MM.1S (cell line): ENCODE data around the gene UBXN6.

ENCODE experiments used
- DNase-seq: peaks from one replicate; pipeline ENCODE4 v3.0.0-alpha.2; 2015
- H2AFZ ChIP-seq: fragments of 300-600 bp; sonication (generic); 2 replicates; pipeline ENCODE4 v1.6.0; 2016; ENCODE audit warnings: antibody characterized with exemption, low read length
- H3F3A ChIP-seq: fragments of 300-600 bp; sonication (generic); 2 replicates; pipeline ENCODE4 v1.6.1; 2016; ENCODE audit warnings: mild to moderate bottlenecking, antibody characterized with exemption, low read length, moderate library complexity, mixed read lengths; ENCODE audit not compliant: insufficient read depth
- H3K27ac ChIP-seq: fragments of 300-600 bp; sonication (generic); 2 replicates; pipeline ENCODE4 v1.5.1; 2016; ENCODE audit warnings: mild to moderate bottlenecking, low read length
- H3K27me3 ChIP-seq: fragments of 300-600 bp; sonication (generic); replicated peaks from 2 replicates; pipeline ENCODE4 v1.6.0; 2016; ENCODE audit warnings: low read length; ENCODE audit not compliant: insufficient read depth
- H3K36me3 ChIP-seq: fragments of 300-600 bp; sonication (generic); replicated peaks from 2 replicates; pipeline ENCODE4 v1.6.1; 2016; ENCODE audit warnings: mild to moderate bottlenecking, low read length, mixed read lengths; ENCODE audit not compliant: insufficient read depth
- H3K4me1 ChIP-seq: fragments of 300-600 bp; sonication (generic); 2 replicates; pipeline ENCODE4 v1.6.1; 2016; ENCODE audit warnings: low read length, mixed read lengths
- H3K4me2 ChIP-seq: fragments of 300-600 bp; sonication (generic); 2 replicates; pipeline ENCODE4 v1.6.0; 2016; ENCODE audit warnings: low read depth, low read length
- H3K4me3 ChIP-seq: fragments of 300-600 bp; sonication (generic); 2 replicates; pipeline ENCODE4 v1.5.1; 2016; ENCODE audit warnings: low read length, mixed read lengths
- H3K79me2 ChIP-seq: fragments of 300-600 bp; sonication (generic); 2 replicates; pipeline ENCODE4 v1.6.1; 2016; ENCODE audit warnings: mixed run types, low read length, mixed read lengths
- H3K9ac ChIP-seq: fragments of 300-600 bp; sonication (generic); 2 replicates; pipeline ENCODE4 v1.6.1; 2016; ENCODE audit warnings: low read length, mixed read lengths
- H3K9me2 ChIP-seq: fragments of 300-600 bp; sonication (generic); replicated peaks from 2 replicates; pipeline ENCODE4 v1.6.1; 2016; ENCODE audit warnings: mild to moderate bottlenecking, low read length, mixed read lengths; ENCODE audit not compliant: insufficient read depth
- H3K9me3 ChIP-seq: fragments of 300-600 bp; sonication (generic); replicated peaks from 2 replicates; pipeline ENCODE4 v1.6.1; 2016; ENCODE audit warnings: mild to moderate bottlenecking, low read length, mixed read lengths; ENCODE audit not compliant: insufficient read depth
- H4K20me1 ChIP-seq: fragments of 300-600 bp; sonication (generic); 2 replicates; pipeline ENCODE4 v1.6.1; 2016; ENCODE audit warnings: mild to moderate bottlenecking, low read length, moderate library complexity, mixed read lengths; ENCODE audit not compliant: insufficient read depth
- EZH2 ChIP-seq: fragments of 300-600 bp; sonication (generic); optimal IDR thresholded peaks from 2 replicates; pipeline ENCODE3; 2017; ENCODE audit warnings: low read depth, mild to moderate bottlenecking, antibody characterized with exemption, low read length, mixed read lengths
- EZH2phosphoT487 ChIP-seq: fragments of 300-600 bp; sonication (generic); IDR thresholded peaks from 2 replicates; pipeline ENCODE4 v1.6.1; 2018; ENCODE audit warnings: antibody characterized with exemption, low read length
- TF ChIP-seq, protein P1 (sequence below): fragments of 300-600 bp; sonication (generic); IDR thresholded peaks from 2 replicates; pipeline ENCODE4 v1.5.1; 2016; ENCODE audit warnings: antibody characterized with exemption, low read length, mixed read lengths

Gene UBXN6

DNA sequence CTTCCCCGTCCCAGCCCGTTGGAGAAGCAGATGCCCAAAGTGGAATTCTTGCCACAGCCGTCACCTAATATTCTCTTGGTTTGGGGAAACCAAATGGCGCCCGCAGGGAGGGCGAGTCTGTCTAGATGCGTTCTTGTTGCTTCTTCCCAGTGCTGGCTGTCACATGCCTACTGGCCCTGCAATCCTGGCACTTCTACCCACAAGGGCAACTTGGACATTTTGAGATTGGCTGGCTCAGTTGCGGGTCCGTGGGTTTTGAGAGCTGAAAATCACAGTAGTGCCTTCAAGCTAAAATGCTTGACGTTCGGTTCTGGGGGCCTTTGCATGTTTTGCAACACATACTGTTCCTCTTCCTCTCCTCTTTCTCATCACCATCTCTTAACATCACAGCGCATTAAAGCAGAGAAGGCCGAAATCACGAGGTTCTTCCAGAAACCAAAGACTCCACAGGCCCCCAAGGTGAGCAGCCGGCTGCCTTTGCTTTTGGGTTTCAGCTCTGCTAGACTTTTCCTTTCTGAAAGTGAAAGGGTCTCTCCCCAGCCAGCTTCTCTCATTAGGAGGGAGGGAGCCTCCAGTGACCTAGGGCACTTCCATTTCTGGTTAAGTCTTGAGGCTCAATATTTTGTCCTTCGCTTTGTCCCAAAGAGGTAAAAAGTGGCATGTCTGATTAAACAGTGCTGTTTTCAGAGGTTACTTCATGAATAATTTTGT is 34.0 kb downstream of the UBXN6 start:
- Histone ChIP-seq H3K27me3 (no peaks in the 10 kb centered on the region), H3K9me2 (no peaks in the 10 kb centered on the region), H3K4me1 (peaks cover 22% of the 10 kb centered on the region), H3K27ac (peak overlapping the region; percentile 5; the same call in 1 of the 2 replicates), H4K20me1 (peaks cover 21% of the 10 kb centered on the region), H2AFZ (no peak overlapping the region), H3K4me3 (no peak overlapping the region), H3K9ac (no peak overlapping the region), H3K4me2 (peak overlapping the region; percentile 30; the same call in 1 of the 2 replicates), H3K36me3 (peaks cover 9% of the 10 kb centered on the region), H3F3A (peaks cover 18% of the 10 kb centered on the region), H3K79me2 (peaks cover 37% of the 10 kb centered on the region), H3K9me3 (no peaks in the 10 kb centered on the region)
- no peak for TF ChIP-seq EZH2
- TF ChIP-seq, protein P1, sequence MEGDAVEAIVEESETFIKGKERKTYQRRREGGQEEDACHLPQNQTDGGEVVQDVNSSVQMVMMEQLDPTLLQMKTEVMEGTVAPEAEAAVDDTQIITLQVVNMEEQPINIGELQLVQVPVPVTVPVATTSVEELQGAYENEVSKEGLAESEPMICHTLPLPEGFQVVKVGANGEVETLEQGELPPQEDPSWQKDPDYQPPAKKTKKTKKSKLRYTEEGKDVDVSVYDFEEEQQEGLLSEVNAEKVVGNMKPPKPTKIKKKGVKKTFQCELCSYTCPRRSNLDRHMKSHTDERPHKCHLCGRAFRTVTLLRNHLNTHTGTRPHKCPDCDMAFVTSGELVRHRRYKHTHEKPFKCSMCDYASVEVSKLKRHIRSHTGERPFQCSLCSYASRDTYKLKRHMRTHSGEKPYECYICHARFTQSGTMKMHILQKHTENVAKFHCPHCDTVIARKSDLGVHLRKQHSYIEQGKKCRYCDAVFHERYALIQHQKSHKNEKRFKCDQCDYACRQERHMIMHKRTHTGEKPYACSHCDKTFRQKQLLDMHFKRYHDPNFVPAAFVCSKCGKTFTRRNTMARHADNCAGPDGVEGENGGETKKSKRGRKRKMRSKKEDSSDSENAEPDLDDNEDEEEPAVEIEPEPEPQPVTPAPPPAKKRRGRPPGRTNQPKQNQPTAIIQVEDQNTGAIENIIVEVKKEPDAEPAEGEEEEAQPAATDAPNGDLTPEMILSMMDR = no peak
- TF ChIP-seq EZH2phosphoT487 = no peak
- DNase-seq = peak; percentile 80

DNA sequence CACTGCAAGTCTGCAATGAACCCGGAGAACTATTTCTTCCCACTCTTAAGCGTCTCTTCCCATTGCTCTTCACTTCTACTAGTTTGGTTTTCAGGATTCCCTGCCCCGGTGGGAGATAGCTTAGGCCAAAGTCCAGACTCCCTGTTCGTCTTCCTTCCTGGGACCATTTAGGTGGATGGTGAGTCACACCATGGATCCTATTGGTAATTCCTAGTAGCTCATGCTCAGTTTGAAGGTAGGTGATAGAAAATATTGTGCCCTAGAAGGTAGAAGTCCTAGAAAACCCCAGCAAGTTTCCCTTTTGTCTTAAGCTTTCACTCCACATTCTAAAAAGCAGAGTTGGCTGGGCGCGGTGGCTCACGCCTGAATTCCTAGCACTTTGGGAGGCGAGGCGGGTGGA is 41.3 kb downstream of the UBXN6 start:
- TF ChIP-seq EZH2 (no peak), EZH2phosphoT487 (no peak)
- TF ChIP-seq, protein P1 = no peak
- H4K20me1 ChIP-seq = peaks cover 36% of the 10 kb centered on the region
- no peak overlapping the region for H3K9ac ChIP-seq
- H3K4me3 ChIP-seq = no peak overlapping the region
- H3K79me2 ChIP-seq = peaks cover 81% of the 10 kb centered on the region
- no peaks in the 10 kb centered on the region for H3K9me3 ChIP-seq
- no peaks in the 10 kb centered on the region for H3K4me1 ChIP-seq
- DNase-seq = no peak
- H3K9me2 ChIP-seq = no peaks in the 10 kb centered on the region
- no peaks in the 10 kb centered on the region for H3K27me3 ChIP-seq
- no peaks in the 10 kb centered on the region for H3F3A ChIP-seq
- H3K27ac ChIP-seq = no peak overlapping the region
- no peak overlapping the region for H3K4me2 ChIP-seq
- H2AFZ ChIP-seq = no peak overlapping the region
- peaks cover 10% of the 10 kb centered on the region; the same call in 1 of the 2 replicates for H3K36me3 ChIP-seq

DNA sequence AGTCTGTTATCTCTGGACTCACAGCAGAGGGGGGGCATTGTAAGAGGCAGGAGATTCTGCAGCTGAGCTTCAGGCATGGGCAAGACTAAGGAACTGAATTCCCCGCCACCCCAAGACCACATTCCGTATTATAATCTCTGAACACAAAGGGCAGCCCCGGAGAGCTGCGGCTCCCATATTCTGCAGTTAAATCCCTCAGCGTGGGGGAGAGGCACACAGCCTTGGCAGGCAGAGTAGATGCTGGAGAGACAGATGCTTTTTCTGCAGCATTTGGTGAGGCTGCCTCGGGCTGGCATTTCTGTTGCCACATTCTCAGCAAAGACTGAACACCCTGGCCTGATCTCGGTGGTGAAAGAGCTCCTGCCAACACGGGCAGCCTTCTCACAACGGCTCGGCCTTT is 42.2 kb downstream of the UBXN6 start:
- H3K36me3 ChIP-seq = peaks cover 12% of the 10 kb centered on the region
- H3K4me1 ChIP-seq = no peaks in the 10 kb centered on the region
- H3K9me3 ChIP-seq = no peaks in the 10 kb centered on the region
- H3K27ac ChIP-seq = no peak overlapping the region
- TF ChIP-seq EZH2 = no peak
- no peak overlapping the region for H2AFZ ChIP-seq
- no peak overlapping the region for H3K4me3 ChIP-seq
- H3F3A ChIP-seq = no peaks in the 10 kb centered on the region
- H3K9me2 ChIP-seq = no peaks in the 10 kb centered on the region
- H3K27me3 ChIP-seq = no peaks in the 10 kb centered on the region
- peaks cover 81% of the 10 kb centered on the region for H3K79me2 ChIP-seq
- H3K4me2 ChIP-seq = no peak overlapping the region
- no peak overlapping the region for H3K9ac ChIP-seq
- H4K20me1 ChIP-seq = peaks cover 37% of the 10 kb centered on the region
- DNase-seq = no peak

DNA sequence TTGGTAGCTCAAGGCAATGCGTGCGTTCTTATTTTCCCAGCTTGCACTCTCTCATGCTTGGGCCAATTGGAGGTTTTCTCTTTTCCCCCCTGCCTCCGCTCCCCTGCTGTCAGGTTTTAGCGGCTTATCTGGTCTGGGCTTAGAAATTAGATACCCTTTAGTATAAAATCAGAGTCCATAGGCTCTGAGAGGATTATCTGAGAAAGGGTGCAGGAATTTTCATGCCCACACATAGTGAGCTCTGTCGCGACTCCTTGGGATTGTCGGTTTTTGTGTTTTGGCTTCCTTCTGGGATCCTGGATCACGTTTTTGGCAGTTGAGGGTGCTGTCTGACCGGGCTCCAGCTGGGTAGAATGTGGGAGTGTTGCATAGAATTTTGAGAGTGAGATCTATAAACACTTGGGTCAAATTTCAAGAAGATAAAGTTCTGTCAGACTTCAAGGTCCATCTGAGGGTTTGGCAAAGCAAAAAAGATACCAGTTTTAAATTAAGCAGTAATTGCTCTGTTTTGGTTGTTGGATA is 42.7 kb downstream of the UBXN6 start:
- Histone ChIP-seq H3K9ac (no peak overlapping the region), H3F3A (no peaks in the 10 kb centered on the region), H3K9me3 (no peaks in the 10 kb centered on the region), H3K36me3 (peaks cover 12% of the 10 kb centered on the region), H2AFZ (no peak overlapping the region), H3K27ac (no peak overlapping the region), H3K4me2 (no peak overlapping the region), H3K27me3 (no peaks in the 10 kb centered on the region), H3K4me3 (no peak overlapping the region), H4K20me1 (peaks cover 36% of the 10 kb centered on the region), H3K9me2 (no peaks in the 10 kb centered on the region), H3K79me2 (peaks cover 82% of the 10 kb centered on the region), H3K4me1 (no peaks in the 10 kb centered on the region)
- TF ChIP-seq EZH2 (no peak), EZH2phosphoT487 (no peak)
- TF ChIP-seq, protein P1 = no peak
- DNase-seq = no peak
